Hepatocyte (in vitro differentiated cells): Measurements from ENCODE around the gene SRD5A3.

ENCODE experiments used
- EZH2 ChIP-seq: fragments of 200-600 bp; sonication (generic); IDR thresholded peaks from 2 replicates; pipeline ENCODE4 v1.6.1; 2016; ENCODE audit warnings: antibody characterized with exemption, mild to moderate bottlenecking, borderline replicate concordance
- EZH2phosphoT487 ChIP-seq: fragments of 200-600 bp; sonication (generic); IDR thresholded peaks from one replicate; pipeline ENCODE4 v1.6.1; 2018; ENCODE audit warnings: antibody characterized with exemption, mild to moderate bottlenecking, low read depth, moderate library complexity; ENCODE audit not compliant: unreplicated experiment, severe bottlenecking
- TF ChIP-seq, protein P1 (sequence below): fragments of 200-600 bp; sonication (generic); IDR thresholded peaks from 2 replicates; pipeline ENCODE4 v1.5.1; 2016; ENCODE audit warnings: antibody characterized with exemption, mild to moderate bottlenecking; ENCODE audit not compliant: poor library complexity

DNA sequence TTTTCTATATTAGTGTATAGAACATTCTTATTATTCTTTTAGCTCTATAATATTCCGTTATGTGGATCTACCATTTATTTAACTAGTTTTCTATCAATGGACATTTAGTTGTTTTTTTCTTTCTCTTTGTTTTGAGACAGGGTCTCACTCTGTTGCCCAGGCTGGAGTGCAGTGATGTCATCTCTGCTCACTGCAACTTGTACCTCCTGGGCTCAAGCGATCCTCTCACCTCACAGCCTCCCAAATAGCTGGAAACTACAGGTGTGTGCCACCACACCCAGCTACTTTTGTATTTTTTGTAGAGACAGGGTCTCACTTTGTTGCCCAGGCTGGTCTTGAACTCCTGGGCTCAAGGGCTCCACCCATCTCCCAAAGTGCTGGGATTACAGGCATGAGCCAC, 60.5 kb downstream of the SRD5A3 start:
- TF ChIP-seq, protein P1, sequence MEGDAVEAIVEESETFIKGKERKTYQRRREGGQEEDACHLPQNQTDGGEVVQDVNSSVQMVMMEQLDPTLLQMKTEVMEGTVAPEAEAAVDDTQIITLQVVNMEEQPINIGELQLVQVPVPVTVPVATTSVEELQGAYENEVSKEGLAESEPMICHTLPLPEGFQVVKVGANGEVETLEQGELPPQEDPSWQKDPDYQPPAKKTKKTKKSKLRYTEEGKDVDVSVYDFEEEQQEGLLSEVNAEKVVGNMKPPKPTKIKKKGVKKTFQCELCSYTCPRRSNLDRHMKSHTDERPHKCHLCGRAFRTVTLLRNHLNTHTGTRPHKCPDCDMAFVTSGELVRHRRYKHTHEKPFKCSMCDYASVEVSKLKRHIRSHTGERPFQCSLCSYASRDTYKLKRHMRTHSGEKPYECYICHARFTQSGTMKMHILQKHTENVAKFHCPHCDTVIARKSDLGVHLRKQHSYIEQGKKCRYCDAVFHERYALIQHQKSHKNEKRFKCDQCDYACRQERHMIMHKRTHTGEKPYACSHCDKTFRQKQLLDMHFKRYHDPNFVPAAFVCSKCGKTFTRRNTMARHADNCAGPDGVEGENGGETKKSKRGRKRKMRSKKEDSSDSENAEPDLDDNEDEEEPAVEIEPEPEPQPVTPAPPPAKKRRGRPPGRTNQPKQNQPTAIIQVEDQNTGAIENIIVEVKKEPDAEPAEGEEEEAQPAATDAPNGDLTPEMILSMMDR: no peak
- TF ChIP-seq EZH2phosphoT487 (no peak), EZH2 (no peak)
